ENCODE results near the gene EAF1.

DNA sequence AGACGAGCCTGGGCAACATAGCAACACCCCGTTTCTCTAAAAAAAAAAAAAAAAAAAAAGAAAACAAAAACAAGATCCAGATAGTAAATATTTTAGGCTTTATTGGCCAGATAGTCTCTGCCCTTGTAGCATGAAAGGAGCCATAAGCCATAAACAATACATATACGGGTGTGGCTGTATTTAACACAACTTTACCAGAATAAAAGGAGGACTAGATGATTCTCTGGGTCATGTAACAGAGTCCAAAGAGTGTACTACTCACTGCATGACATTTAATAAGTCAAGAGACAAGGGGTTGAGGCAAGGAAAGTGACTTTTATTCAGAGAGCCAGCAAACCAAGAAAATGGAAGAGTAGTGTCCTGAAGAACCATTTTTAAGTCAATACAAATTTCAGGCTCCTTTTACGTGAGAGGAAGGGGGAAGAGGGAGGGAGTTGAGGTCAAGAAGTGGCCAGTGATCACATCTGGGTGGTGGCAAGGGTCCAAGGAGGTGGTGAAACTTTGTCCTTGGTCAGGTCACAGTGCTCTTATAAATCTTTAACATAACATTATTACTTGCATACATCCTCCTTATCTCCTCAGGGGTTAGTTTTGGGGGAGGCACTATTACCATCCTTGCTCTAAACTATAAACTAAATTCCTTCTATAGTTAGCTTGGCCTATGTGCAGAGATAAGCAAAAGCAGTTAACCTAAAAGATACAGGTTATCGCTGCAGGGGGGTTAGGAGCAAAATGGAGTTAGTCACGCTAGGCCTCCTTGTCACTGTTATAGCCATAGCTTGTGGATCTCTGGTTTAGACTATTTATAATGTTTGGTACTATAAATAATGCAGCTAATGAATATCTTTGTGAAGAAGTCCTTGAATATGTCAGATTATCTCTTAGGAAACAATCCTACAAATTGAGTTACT is 46.2 kb upstream of the EAF1 start:
- TF ChIP-seq, protein P1, sequence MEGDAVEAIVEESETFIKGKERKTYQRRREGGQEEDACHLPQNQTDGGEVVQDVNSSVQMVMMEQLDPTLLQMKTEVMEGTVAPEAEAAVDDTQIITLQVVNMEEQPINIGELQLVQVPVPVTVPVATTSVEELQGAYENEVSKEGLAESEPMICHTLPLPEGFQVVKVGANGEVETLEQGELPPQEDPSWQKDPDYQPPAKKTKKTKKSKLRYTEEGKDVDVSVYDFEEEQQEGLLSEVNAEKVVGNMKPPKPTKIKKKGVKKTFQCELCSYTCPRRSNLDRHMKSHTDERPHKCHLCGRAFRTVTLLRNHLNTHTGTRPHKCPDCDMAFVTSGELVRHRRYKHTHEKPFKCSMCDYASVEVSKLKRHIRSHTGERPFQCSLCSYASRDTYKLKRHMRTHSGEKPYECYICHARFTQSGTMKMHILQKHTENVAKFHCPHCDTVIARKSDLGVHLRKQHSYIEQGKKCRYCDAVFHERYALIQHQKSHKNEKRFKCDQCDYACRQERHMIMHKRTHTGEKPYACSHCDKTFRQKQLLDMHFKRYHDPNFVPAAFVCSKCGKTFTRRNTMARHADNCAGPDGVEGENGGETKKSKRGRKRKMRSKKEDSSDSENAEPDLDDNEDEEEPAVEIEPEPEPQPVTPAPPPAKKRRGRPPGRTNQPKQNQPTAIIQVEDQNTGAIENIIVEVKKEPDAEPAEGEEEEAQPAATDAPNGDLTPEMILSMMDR (conservative IDR thresholded peaks at IDR 0.05): no peak
- TF ChIP-seq ZFX (IDR thresholded peaks at IDR 0.05): no peak

All from C4-2B (cell line).